ENCODE results near the gene CCND1.

CCND1 gene

DNA sequence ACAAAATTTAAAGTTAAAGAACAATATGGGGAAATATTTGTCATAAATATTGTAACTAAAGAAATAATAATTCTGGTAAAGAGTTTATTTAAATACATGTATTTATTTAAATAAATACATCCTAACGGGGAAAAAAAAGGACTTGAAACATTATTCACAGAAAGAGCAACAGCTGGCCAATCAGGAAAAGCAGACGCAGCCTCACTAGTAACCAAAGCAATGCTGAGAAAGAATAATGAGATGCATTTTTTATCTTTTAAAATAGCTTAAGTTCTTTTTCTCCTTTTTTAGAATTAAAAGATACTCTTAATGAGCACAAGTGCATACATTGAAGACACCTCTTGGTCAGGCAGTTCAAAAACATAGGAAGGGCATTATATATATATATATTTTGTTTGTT, 36.8 kb downstream of the CCND1 start:
- H4K20me1 ChIP-seq (ENCODE audit: control insufficient read depth, insufficient read depth, low read depth, low read length), result peaks cover 6% of the 10 kb centered on the region; the same call in 1 of the 2 replicates
- TF ChIP-seq EZH2phosphoT487 (IDR thresholded peaks at IDR 0.05; ENCODE audit: borderline replicate concordance, low read length), result no peak
- TF ChIP-seq, protein P1, sequence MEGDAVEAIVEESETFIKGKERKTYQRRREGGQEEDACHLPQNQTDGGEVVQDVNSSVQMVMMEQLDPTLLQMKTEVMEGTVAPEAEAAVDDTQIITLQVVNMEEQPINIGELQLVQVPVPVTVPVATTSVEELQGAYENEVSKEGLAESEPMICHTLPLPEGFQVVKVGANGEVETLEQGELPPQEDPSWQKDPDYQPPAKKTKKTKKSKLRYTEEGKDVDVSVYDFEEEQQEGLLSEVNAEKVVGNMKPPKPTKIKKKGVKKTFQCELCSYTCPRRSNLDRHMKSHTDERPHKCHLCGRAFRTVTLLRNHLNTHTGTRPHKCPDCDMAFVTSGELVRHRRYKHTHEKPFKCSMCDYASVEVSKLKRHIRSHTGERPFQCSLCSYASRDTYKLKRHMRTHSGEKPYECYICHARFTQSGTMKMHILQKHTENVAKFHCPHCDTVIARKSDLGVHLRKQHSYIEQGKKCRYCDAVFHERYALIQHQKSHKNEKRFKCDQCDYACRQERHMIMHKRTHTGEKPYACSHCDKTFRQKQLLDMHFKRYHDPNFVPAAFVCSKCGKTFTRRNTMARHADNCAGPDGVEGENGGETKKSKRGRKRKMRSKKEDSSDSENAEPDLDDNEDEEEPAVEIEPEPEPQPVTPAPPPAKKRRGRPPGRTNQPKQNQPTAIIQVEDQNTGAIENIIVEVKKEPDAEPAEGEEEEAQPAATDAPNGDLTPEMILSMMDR (IDR thresholded peaks at IDR 0.05; ENCODE audit: low read depth, low read length, poor library complexity, severe bottlenecking), result no peak
- H3K27ac ChIP-seq (ENCODE audit: low read depth, low read length), result no peak overlapping the region
- H3K27me3 ChIP-seq (ENCODE audit: control insufficient read depth, low read length), result 0 out of 2 replicates have a peak, but pooled peaks cover 5% of the 10 kb centered on the region
- no peak overlapping the region for H3K4me3 ChIP-seq (ENCODE audit: low read length)
- H3K79me2 ChIP-seq (ENCODE audit: control insufficient read depth, low read length), result peaks cover 24% of the 10 kb centered on the region
- no peaks in the 10 kb centered on the region for H3K9me2 ChIP-seq (replicated peaks; ENCODE audit: control insufficient read depth, low read length)
- peaks cover 13% of the 10 kb centered on the region for H3K36me3 ChIP-seq (ENCODE audit: control insufficient read depth, low read length)
- H3K9me3 ChIP-seq (ENCODE audit: control insufficient read depth, insufficient read depth, low read length), result no peaks in the 10 kb centered on the region
- peaks cover 15% of the 10 kb centered on the region for H3K4me1 ChIP-seq (ENCODE audit: control insufficient read depth, low read length)
- no peaks in the 10 kb centered on the region for H3F3A ChIP-seq (ENCODE audit: control insufficient read depth, insufficient read depth)
- H3K4me2 ChIP-seq (ENCODE audit: low read length), result no peak overlapping the region

DNA sequence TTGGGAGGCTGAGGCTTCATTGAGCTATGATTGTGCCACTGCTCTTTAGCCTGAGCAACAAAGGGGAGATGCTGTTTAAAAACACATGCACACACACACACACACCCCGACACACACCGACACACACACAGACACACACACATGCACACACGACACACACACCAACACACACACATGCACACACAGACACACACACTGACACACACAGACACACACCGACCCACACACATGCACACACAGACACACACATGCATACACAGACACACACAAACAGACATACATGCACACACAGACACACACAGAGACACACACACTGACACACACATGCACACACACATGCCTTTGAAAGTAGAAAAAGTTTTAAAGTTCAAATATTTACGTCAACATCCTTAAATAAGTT, 39.7 kb downstream of the CCND1 start:
- Histone ChIP-seq H3K36me3 (ENCODE audit: control insufficient read depth, low read length) (no peaks in the 10 kb centered on the region), H3K4me2 (ENCODE audit: low read length) (no peak overlapping the region), H3K4me3 (ENCODE audit: low read length) (no peak overlapping the region), H3K79me2 (ENCODE audit: control insufficient read depth, low read length) (no peaks in the 10 kb centered on the region), H3K9me2 (replicated peaks; ENCODE audit: control insufficient read depth, low read length) (no peaks in the 10 kb centered on the region), H3K27me3 (ENCODE audit: control insufficient read depth, low read length) (peaks cover 8% of the 10 kb centered on the region; the same call in 1 of the 2 replicates), H3K4me1 (ENCODE audit: control insufficient read depth, low read length) (no peaks in the 10 kb centered on the region), H3F3A (ENCODE audit: control insufficient read depth, insufficient read depth) (no peaks in the 10 kb centered on the region), H3K27ac (ENCODE audit: low read depth, low read length) (no peak overlapping the region), H4K20me1 (ENCODE audit: control insufficient read depth, insufficient read depth, low read depth, low read length) (no peaks in the 10 kb centered on the region), H3K9me3 (ENCODE audit: control insufficient read depth, insufficient read depth, low read length) (no peaks in the 10 kb centered on the region)
- no peak for TF ChIP-seq EZH2phosphoT487 (IDR thresholded peaks at IDR 0.05; ENCODE audit: borderline replicate concordance, low read length)
- TF ChIP-seq, protein P1 (IDR thresholded peaks at IDR 0.05; ENCODE audit: low read depth, low read length, poor library complexity, severe bottlenecking), result no peak

DNA sequence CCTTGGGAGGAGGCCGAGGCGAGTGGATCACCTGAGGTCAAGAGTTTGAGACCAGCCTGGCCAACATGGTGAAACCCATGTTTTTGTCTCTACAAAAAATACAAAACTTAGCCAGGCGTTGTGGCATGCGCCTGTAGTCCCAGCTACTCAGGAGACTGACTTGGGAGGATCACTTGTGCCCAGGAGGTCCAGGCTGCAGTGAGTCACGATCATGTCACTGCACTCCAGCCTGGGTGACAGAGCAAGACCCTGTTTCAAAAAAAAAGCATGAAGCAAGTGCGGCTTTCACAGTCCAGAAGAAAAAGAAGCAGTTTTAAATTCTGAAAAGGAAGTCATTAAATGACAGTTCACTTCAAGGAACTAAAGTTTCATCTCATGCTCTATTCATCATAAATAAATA, 41.3 kb downstream of the CCND1 start:
- no peaks in the 10 kb centered on the region for H4K20me1 ChIP-seq (ENCODE audit: control insufficient read depth, insufficient read depth, low read depth, low read length)
- H3F3A ChIP-seq (ENCODE audit: control insufficient read depth, insufficient read depth), result no peaks in the 10 kb centered on the region
- H3K4me3 ChIP-seq (ENCODE audit: low read length), result no peak overlapping the region
- no peak overlapping the region for H3K4me2 ChIP-seq (ENCODE audit: low read length)
- H3K9me3 ChIP-seq (ENCODE audit: control insufficient read depth, insufficient read depth, low read length), result no peaks in the 10 kb centered on the region
- H3K79me2 ChIP-seq (ENCODE audit: control insufficient read depth, low read length), result no peaks in the 10 kb centered on the region
- no peaks in the 10 kb centered on the region for H3K36me3 ChIP-seq (ENCODE audit: control insufficient read depth, low read length)
- no peaks in the 10 kb centered on the region for H3K9me2 ChIP-seq (replicated peaks; ENCODE audit: control insufficient read depth, low read length)
- TF ChIP-seq EZH2phosphoT487 (IDR thresholded peaks at IDR 0.05; ENCODE audit: borderline replicate concordance, low read length), result no peak
- TF ChIP-seq, protein P1 (IDR thresholded peaks at IDR 0.05; ENCODE audit: low read depth, low read length, poor library complexity, severe bottlenecking), result no peak
- no peaks in the 10 kb centered on the region for H3K4me1 ChIP-seq (ENCODE audit: control insufficient read depth, low read length)
- no peak overlapping the region for H3K27ac ChIP-seq (ENCODE audit: low read depth, low read length)
- peaks cover 8% of the 10 kb centered on the region; the same call in 1 of the 2 replicates for H3K27me3 ChIP-seq (ENCODE audit: control insufficient read depth, low read length)

Measured in DOHH2 (cell line).